GM12892 (cell line): ENCODE data around the gene OSBPL8.
"Not testable (repeated sequence)": the region's sequence is repeated elsewhere in the genome, so short reads cannot be mapped to it uniquely, and the experiment has no call there.

Experiments used
- DNase-seq: peaks from one replicate; pipeline ENCODE4 v3.0.0; 2011; ENCODE audit not compliant: insufficient read length
- FAIRE-seq: peaks from 2 replicates; lab custom pipeline; 2011; peaks lifted over from hg19 to GRCh38; lab: Jason Lieb, UNC
- POLR2A ChIP-seq: IDR thresholded peaks from 2 replicates; pipeline ENCODE4 v1.6.1; 2011; ENCODE audit warnings: low read depth, low read length, control low read depth
- POLR2AphosphoS5 ChIP-seq: IDR thresholded peaks from 2 replicates; pipeline ENCODE4 v1.6.1; 2011; ENCODE audit warnings: low read depth, low read length, control low read depth
- TAF1 ChIP-seq: IDR thresholded peaks from 2 replicates; pipeline ENCODE4 v1.6.1; 2011; ENCODE audit warnings: low read depth, mild to moderate bottlenecking, control low read depth, low read length, borderline replicate concordance

The OSBPL8 gene

GRCh38 chr12:76399040-76399439 is 160.5 kb downstream of the OSBPL8 start:
- FAIRE-seq (no peak), DNase-seq (no peak)
- TF ChIP-seq TAF1 (no peak), POLR2A (no peak), POLR2AphosphoS5 (no peak)

GRCh38 chr12:76398106-76398505 is 161.5 kb downstream of the OSBPL8 start:
- DNase-seq: no peak
- TF ChIP-seq POLR2AphosphoS5 (no peak), TAF1 (no peak), POLR2A (no peak)
- FAIRE-seq: no peak

- TF ChIP-seq TAF1 (no peak), POLR2A (no peak)
- FAIRE-seq (no peak), DNase-seq (no peak)
Observed at GRCh38 chr12:76391461-76391860, 168.1 kb downstream of the OSBPL8 start.

GRCh38 chr12:76387614-76388013 is 172.0 kb downstream of the OSBPL8 start:
- TF ChIP-seq POLR2AphosphoS5 (no peak), TAF1 (no peak), POLR2A (no peak)
- FAIRE-seq: no peak
- DNase-seq: no peak

- no peak for DNase-seq
- FAIRE-seq: no peak
- TF ChIP-seq POLR2AphosphoS5: no peak
- no peak for TF ChIP-seq POLR2A
- TF ChIP-seq TAF1: no peak
Observed at GRCh38 chr12:76384560-76384959, 175.0 kb downstream of the OSBPL8 start.

GRCh38 chr12:76383988-76384387 is 175.6 kb downstream of the OSBPL8 start:
- TF ChIP-seq POLR2AphosphoS5: no peak
- no peak for TF ChIP-seq POLR2A
- no peak for TF ChIP-seq TAF1
- DNase-seq (no peak), FAIRE-seq (no peak)

GRCh38 chr12:76379261-76379660 is 180.3 kb downstream of the OSBPL8 start:
- FAIRE-seq (no peak), DNase-seq (no peak)
- TF ChIP-seq TAF1 (no peak), POLR2AphosphoS5 (no peak), POLR2A (no peak)

- not testable (repeated sequence) for DNase-seq, FAIRE-seq
Observed at GRCh38 chr12:76376876-76377275, 182.7 kb downstream of the OSBPL8 start.

GRCh38 chr12:76375939-76376338 is 183.6 kb downstream of the OSBPL8 start:
- TF ChIP-seq POLR2A: no peak
- no peak for TF ChIP-seq TAF1
- no peak for TF ChIP-seq POLR2AphosphoS5
- no peak for DNase-seq
- no peak for FAIRE-seq

GRCh38 chr12:76375470-76375869 is 184.1 kb downstream of the OSBPL8 start:
- TF ChIP-seq POLR2A: no peak
- no peak for TF ChIP-seq TAF1
- TF ChIP-seq POLR2AphosphoS5: no peak
- DNase-seq: no peak
- no peak for FAIRE-seq

GRCh38 chr12:76374386-76375020 is 185.1 kb downstream of the OSBPL8 start:
- DNase-seq (no peak), FAIRE-seq (no peak)
- TF ChIP-seq TAF1: no peak
- no peak for TF ChIP-seq POLR2A
- no peak for TF ChIP-seq POLR2AphosphoS5

GRCh38 chr12:76368230-76368629 is 191.3 kb downstream of the OSBPL8 start:
- FAIRE-seq (peak; percentile 72), DNase-seq (no peak)
- TF ChIP-seq POLR2AphosphoS5 (no peak), POLR2A (no peak), TAF1 (no peak)

- no peak for TF ChIP-seq TAF1
- no peak for TF ChIP-seq POLR2A
- no peak for TF ChIP-seq POLR2AphosphoS5
- DNase-seq (no peak), FAIRE-seq (no peak)
Observed at GRCh38 chr12:76366163-76366562, 193.4 kb downstream of the OSBPL8 start.

GRCh38 chr12:76364131-76364530 is 195.4 kb downstream of the OSBPL8 start:
- not testable (repeated sequence) for DNase-seq, FAIRE-seq
